WTC11 (cell line): ENCODE measurements around the gene PCDH19. TPM values are rescaled to one million over a fixed set of nuclear protein-coding genes. Genes with fewer than 3 reads are reported as not detected.

Experiments
- ATAC-seq: fragments of 200-7000 bp; cut with Tn5 transposase; 2 replicates; pipeline ENCODE4 v1.10.0; 2021; ENCODE audit warnings: mild to moderate bottlenecking, moderate library complexity
- CTCF ChIA-PET: fragments of 300-600 bp; sonication (Branson Sonifier 250); formaldehyde crosslinking; loops from one replicate; lab custom pipeline; 2021; ENCODE audit warnings: antibody characterized with exemption; lab: Charles Lee
- POLR2A ChIA-PET: fragments of 350-600 bp; sonication (Branson Sonifier 250); formaldehyde crosslinking; loops from one replicate; lab custom pipeline; 2021; ENCODE audit warnings: antibody characterized with exemption; lab: Charles Lee
- DNase-seq: peaks from one replicate; pipeline ENCODE4 v3.0.0; 2021; ENCODE audit warnings: low spot score
- H3K27ac Mint-ChIP-seq: 2 replicates; pipeline ENCODE4 v1.8.0; 2021; ENCODE audit warnings: mixed read lengths
- H3K27me3 Mint-ChIP-seq: 2 replicates; pipeline ENCODE4 v1.8.0; 2021; ENCODE audit warnings: low read depth, mild to moderate bottlenecking, moderate library complexity, mixed read lengths
- H3K36me3 Mint-ChIP-seq: 2 replicates; pipeline ENCODE4 v1.8.0; 2021; ENCODE audit warnings: mixed read lengths
- H3K4me1 Mint-ChIP-seq: 2 replicates; pipeline ENCODE4 v1.8.0; 2022; ENCODE audit warnings: mixed read lengths
- H3K4me3 Mint-ChIP-seq: 2 replicates; pipeline ENCODE4 v1.8.0; 2021; ENCODE audit warnings: mild to moderate bottlenecking, moderate library complexity, mixed read lengths
- H3K9me3 Mint-ChIP-seq: 2 replicates; pipeline ENCODE4 v1.8.0; 2021; ENCODE audit warnings: mixed read lengths
- ATF1 ChIP-seq: sonication (generic); formaldehyde crosslinking; IDR thresholded peaks from 2 replicates; pipeline ENCODE4 v1.8.1; 2023; ENCODE audit warnings: mild to moderate bottlenecking, moderate library complexity, missing genetic modification reagents
- FOXK1 ChIP-seq: sonication (generic); formaldehyde crosslinking; IDR thresholded peaks from 2 replicates; pipeline ENCODE4 v1.8.0; 2022; ENCODE audit warnings: mild to moderate bottlenecking, moderate library complexity, missing genetic modification reagents
- JAZF1 ChIP-seq: fragments of 250-450 bp; sonication (Bioruptor Pico); IDR thresholded peaks from 2 replicates; pipeline ENCODE4 v1.9.0; 2021; ENCODE audit warnings: moderate library complexity, mild to moderate bottlenecking, inconsistent platforms
- OVOL2 ChIP-seq: fragments of 250-450 bp; sonication (Bioruptor Pico); IDR thresholded peaks from 2 replicates; pipeline ENCODE4 v1.9.0; 2021; ENCODE audit warnings: mild to moderate bottlenecking, borderline replicate concordance
- RORB ChIP-seq: fragments of 250-450 bp; sonication (Bioruptor Pico); IDR thresholded peaks from 2 replicates; pipeline ENCODE4 v1.9.0; 2021; ENCODE audit warnings: mild to moderate bottlenecking
- SMAD3 ChIP-seq: sonication (generic); formaldehyde crosslinking; IDR thresholded peaks from 2 replicates; pipeline ENCODE4 v1.8.0; 2022; ENCODE audit warnings: missing genetic modification reagents, mild to moderate bottlenecking, borderline replicate concordance
- SMAD4 ChIP-seq: sonication (generic); formaldehyde crosslinking; IDR thresholded peaks from 2 replicates; pipeline ENCODE4 v1.8.0; 2022; ENCODE audit warnings: mild to moderate bottlenecking, missing genetic modification reagents
- ZNF219 ChIP-seq: sonication (generic); formaldehyde crosslinking; IDR thresholded peaks from 2 replicates; pipeline ENCODE4 v1.8.0; 2023; ENCODE audit warnings: missing genetic modification reagents, mild to moderate bottlenecking, borderline replicate concordance
- ZNF232 ChIP-seq: sonication (generic); formaldehyde crosslinking; IDR thresholded peaks from 2 replicates; pipeline ENCODE4 v1.8.0; 2022; ENCODE audit warnings: mild to moderate bottlenecking, missing genetic modification reagents
- ZNF416 ChIP-seq: fragments of 250-450 bp; sonication (Bioruptor Pico); IDR thresholded peaks from 2 replicates; pipeline ENCODE4 v1.9.0; 2021; ENCODE audit warnings: mild to moderate bottlenecking, inconsistent platforms
- total RNA-seq: library from RNA; stranded (reverse); gene quantifications from 3 replicates; pipeline ENCODE4 v1.2.3, GENCODE V29; 2021
- TF ChIP-seq, protein P1 (sequence below): fragments of 250-450 bp; sonication (Bioruptor Pico); IDR thresholded peaks from 2 replicates; pipeline ENCODE4 v1.9.0; 2021; ENCODE audit warnings: moderate library complexity, mild to moderate bottlenecking, inconsistent platforms, borderline replicate concordance
- TF ChIP-seq, protein P2 (sequence below): sonication (generic); formaldehyde crosslinking; IDR thresholded peaks from 2 replicates; pipeline ENCODE4 v1.8.1; 2022; ENCODE audit warnings: mild to moderate bottlenecking, moderate library complexity, missing genetic modification reagents
- TF ChIP-seq, protein P3 (sequence below): sonication (generic); formaldehyde crosslinking; conservative IDR thresholded peaks from 2 replicates; pipeline ENCODE4 v1.8.1; 2023; ENCODE audit warnings: mild to moderate bottlenecking, low read depth, missing genetic modification reagents, moderate library complexity
- TF ChIP-seq, protein P4 (sequence below): sonication (generic); formaldehyde crosslinking; conservative IDR thresholded peaks from 2 replicates; pipeline ENCODE4 v1.8.1; 2022; ENCODE audit warnings: mild to moderate bottlenecking, missing genetic modification reagents
- TF ChIP-seq, protein P5 (sequence below): sonication (generic); formaldehyde crosslinking; IDR thresholded peaks from 2 replicates; pipeline ENCODE4 v1.8.1; 2023; ENCODE audit warnings: mild to moderate bottlenecking, missing genetic modification reagents
- TF ChIP-seq, protein P6 (sequence below): sonication (generic); formaldehyde crosslinking; IDR thresholded peaks from 2 replicates; pipeline ENCODE4 v1.8.0; 2022; ENCODE audit warnings: mild to moderate bottlenecking, missing genetic modification reagents
- TF ChIP-seq, protein P7 (sequence below): sonication (generic); formaldehyde crosslinking; IDR thresholded peaks from 2 replicates; pipeline ENCODE4 v1.8.1; 2023; ENCODE audit warnings: mild to moderate bottlenecking, moderate library complexity, missing genetic modification reagents
- TF ChIP-seq, protein P8 (sequence below): sonication (generic); formaldehyde crosslinking; IDR thresholded peaks from 2 replicates; pipeline ENCODE4 v1.8.0; 2023; ENCODE audit warnings: mild to moderate bottlenecking, missing genetic modification reagents
- TF ChIP-seq, protein P9 (sequence below): sonication (generic); formaldehyde crosslinking; IDR thresholded peaks from 2 replicates; pipeline ENCODE4 v1.8.1; 2022; ENCODE audit warnings: missing genetic modification reagents, borderline replicate concordance
- TF ChIP-seq, protein P10 (sequence below): sonication (generic); formaldehyde crosslinking; IDR thresholded peaks from 2 replicates; pipeline ENCODE4 v1.8.1; 2023; ENCODE audit warnings: mild to moderate bottlenecking, missing genetic modification reagents

PCDH19 gene
- total RNA-seq, 1 experiment from 2014 or later, result 1.5 TPM

DNA sequence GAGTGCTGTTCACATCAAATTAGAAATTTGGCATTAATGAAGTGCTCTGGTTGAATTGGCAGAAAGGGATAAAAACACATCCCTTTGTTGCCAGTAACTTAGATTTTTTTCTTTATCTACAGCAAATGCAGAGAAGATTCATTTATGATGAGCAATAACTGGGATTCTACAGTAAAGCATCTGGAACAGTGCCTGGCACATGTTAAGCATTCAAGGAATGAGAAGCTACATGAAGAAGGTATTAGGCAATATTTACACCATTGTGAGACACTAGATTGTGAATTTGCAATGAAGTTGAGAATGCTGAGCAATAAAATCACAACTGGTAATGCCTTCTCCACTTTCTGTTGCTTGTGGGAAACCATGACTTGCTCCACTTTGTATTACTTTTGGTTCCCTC, 33.5 kb downstream of the PCDH19 start (continued):
- no peak for TF ChIP-seq JAZF1 (CRISPR knock-in tag)
- no peak for TF ChIP-seq FOXK1
- TF ChIP-seq ZNF232, result no peak
- TF ChIP-seq, protein P1, sequence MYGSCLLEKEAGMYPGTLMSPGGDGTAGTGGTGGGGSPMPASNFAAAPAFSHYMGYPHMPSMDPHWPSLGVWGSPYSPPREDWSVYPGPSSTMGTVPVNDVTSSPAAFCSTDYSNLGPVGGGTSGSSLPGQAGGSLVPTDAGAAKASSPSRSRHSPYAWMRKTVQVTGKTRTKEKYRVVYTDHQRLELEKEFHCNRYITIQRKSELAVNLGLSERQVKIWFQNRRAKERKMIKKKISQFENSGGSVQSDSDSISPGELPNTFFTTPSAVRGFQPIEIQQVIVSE (CRISPR knock-in tag), result no peak
- TF ChIP-seq, protein P2, sequence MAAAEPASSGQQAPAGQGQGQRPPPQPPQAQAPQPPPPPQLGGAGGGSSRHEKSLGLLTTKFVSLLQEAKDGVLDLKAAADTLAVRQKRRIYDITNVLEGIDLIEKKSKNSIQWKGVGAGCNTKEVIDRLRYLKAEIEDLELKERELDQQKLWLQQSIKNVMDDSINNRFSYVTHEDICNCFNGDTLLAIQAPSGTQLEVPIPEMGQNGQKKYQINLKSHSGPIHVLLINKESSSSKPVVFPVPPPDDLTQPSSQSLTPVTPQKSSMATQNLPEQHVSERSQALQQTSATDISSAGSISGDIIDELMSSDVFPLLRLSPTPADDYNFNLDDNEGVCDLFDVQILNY (CRISPR knock-in tag), result no peak

DNA sequence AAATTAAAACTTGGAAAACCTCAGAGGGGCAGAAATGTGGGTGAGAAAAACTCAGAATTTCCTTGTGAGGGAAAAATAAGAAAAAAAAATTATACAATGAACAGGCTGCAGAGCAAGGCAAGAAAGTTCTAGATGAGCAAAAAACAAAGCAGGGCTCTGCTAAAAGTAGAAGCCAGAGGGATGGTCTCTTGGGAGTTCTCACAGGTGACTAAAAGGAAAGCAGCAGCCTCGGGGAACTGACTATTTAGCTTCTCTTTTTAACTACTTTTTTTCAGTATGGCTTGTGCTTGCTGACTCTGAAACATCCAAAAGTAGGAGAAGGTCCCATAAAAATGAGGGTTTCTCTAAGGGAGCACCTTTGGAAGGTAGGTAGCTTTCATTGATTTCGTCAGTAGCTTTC, 36.4 kb downstream of the PCDH19 start:
- ChIA-PET POLR2A (no interaction called here), CTCF (no interaction called here)
- Mint-ChIP-seq H3K4me1 (no peaks in the 10 kb centered on the region), H3K27ac (no peak overlapping the region), H3K27me3 (no peaks in the 10 kb centered on the region; the same call in 1 of the 2 replicates), H3K4me3 (no peak overlapping the region), H3K36me3 (no peaks in the 10 kb centered on the region), H3K9me3 (no peaks in the 10 kb centered on the region)
- DNase-seq, result no peak
- no peak for ATAC-seq
- TF ChIP-seq, protein P3, sequence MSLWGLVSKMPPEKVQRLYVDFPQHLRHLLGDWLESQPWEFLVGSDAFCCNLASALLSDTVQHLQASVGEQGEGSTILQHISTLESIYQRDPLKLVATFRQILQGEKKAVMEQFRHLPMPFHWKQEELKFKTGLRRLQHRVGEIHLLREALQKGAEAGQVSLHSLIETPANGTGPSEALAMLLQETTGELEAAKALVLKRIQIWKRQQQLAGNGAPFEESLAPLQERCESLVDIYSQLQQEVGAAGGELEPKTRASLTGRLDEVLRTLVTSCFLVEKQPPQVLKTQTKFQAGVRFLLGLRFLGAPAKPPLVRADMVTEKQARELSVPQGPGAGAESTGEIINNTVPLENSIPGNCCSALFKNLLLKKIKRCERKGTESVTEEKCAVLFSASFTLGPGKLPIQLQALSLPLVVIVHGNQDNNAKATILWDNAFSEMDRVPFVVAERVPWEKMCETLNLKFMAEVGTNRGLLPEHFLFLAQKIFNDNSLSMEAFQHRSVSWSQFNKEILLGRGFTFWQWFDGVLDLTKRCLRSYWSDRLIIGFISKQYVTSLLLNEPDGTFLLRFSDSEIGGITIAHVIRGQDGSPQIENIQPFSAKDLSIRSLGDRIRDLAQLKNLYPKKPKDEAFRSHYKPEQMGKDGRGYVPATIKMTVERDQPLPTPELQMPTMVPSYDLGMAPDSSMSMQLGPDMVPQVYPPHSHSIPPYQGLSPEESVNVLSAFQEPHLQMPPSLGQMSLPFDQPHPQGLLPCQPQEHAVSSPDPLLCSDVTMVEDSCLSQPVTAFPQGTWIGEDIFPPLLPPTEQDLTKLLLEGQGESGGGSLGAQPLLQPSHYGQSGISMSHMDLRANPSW, result no peak
- TF ChIP-seq SMAD3 (CRISPR knock-in tag), result no peak
- TF ChIP-seq OVOL2, result no peak
- TF ChIP-seq, protein P4, sequence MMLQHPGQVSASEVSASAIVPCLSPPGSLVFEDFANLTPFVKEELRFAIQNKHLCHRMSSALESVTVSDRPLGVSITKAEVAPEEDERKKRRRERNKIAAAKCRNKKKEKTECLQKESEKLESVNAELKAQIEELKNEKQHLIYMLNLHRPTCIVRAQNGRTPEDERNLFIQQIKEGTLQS (CRISPR knock-in tag), result no peak
- TF ChIP-seq ZNF219 (CRISPR knock-in tag), result no peak
- TF ChIP-seq SMAD4 (CRISPR knock-in tag), result no peak
- TF ChIP-seq, protein P5, sequence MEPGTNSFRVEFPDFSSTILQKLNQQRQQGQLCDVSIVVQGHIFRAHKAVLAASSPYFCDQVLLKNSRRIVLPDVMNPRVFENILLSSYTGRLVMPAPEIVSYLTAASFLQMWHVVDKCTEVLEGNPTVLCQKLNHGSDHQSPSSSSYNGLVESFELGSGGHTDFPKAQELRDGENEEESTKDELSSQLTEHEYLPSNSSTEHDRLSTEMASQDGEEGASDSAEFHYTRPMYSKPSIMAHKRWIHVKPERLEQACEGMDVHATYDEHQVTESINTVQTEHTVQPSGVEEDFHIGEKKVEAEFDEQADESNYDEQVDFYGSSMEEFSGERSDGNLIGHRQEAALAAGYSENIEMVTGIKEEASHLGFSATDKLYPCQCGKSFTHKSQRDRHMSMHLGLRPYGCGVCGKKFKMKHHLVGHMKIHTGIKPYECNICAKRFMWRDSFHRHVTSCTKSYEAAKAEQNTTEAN, result no peak
- no peak for TF ChIP-seq ZNF416 (CRISPR knock-in tag)
- TF ChIP-seq, protein P6, sequence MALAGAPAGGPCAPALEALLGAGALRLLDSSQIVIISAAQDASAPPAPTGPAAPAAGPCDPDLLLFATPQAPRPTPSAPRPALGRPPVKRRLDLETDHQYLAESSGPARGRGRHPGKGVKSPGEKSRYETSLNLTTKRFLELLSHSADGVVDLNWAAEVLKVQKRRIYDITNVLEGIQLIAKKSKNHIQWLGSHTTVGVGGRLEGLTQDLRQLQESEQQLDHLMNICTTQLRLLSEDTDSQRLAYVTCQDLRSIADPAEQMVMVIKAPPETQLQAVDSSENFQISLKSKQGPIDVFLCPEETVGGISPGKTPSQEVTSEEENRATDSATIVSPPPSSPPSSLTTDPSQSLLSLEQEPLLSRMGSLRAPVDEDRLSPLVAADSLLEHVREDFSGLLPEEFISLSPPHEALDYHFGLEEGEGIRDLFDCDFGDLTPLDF (CRISPR knock-in tag), result no peak
- TF ChIP-seq, protein P7, sequence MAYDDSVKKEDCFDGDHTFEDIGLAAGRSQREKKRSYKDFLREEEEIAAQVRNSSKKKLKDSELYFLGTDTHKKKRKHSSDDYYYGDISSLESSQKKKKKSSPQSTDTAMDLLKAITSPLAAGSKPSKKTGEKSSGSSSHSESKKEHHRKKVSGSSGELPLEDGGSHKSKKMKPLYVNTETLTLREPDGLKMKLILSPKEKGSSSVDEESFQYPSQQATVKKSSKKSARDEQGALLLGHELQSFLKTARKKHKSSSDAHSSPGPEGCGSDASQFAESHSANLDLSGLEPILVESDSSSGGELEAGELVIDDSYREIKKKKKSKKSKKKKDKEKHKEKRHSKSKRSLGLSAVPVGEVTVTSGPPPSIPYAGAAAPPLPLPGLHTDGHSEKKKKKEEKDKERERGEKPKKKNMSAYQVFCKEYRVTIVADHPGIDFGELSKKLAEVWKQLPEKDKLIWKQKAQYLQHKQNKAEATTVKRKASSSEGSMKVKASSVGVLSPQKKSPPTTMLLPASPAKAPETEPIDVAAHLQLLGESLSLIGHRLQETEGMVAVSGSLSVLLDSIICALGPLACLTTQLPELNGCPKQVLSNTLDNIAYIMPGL (CRISPR knock-in tag), result no peak
- TF ChIP-seq, protein P8, sequence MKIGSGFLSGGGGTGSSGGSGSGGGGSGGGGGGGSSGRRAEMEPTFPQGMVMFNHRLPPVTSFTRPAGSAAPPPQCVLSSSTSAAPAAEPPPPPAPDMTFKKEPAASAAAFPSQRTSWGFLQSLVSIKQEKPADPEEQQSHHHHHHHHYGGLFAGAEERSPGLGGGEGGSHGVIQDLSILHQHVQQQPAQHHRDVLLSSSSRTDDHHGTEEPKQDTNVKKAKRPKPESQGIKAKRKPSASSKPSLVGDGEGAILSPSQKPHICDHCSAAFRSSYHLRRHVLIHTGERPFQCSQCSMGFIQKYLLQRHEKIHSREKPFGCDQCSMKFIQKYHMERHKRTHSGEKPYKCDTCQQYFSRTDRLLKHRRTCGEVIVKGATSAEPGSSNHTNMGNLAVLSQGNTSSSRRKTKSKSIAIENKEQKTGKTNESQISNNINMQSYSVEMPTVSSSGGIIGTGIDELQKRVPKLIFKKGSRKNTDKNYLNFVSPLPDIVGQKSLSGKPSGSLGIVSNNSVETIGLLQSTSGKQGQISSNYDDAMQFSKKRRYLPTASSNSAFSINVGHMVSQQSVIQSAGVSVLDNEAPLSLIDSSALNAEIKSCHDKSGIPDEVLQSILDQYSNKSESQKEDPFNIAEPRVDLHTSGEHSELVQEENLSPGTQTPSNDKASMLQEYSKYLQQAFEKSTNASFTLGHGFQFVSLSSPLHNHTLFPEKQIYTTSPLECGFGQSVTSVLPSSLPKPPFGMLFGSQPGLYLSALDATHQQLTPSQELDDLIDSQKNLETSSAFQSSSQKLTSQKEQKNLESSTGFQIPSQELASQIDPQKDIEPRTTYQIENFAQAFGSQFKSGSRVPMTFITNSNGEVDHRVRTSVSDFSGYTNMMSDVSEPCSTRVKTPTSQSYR (CRISPR knock-in tag), result no peak
- TF ChIP-seq, protein P9, sequence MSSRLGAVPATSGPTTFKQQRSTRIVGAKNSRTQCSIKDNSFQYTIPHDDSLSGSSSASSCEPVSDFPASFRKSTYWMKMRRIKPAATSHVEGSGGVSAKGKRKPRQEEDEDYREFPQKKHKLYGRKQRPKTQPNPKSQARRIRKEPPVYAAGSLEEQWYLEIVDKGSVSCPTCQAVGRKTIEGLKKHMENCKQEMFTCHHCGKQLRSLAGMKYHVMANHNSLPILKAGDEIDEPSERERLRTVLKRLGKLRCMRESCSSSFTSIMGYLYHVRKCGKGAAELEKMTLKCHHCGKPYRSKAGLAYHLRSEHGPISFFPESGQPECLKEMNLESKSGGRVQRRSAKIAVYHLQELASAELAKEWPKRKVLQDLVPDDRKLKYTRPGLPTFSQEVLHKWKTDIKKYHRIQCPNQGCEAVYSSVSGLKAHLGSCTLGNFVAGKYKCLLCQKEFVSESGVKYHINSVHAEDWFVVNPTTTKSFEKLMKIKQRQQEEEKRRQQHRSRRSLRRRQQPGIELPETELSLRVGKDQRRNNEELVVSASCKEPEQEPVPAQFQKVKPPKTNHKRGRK (CRISPR knock-in tag), result no peak
- TF ChIP-seq, protein P10, sequence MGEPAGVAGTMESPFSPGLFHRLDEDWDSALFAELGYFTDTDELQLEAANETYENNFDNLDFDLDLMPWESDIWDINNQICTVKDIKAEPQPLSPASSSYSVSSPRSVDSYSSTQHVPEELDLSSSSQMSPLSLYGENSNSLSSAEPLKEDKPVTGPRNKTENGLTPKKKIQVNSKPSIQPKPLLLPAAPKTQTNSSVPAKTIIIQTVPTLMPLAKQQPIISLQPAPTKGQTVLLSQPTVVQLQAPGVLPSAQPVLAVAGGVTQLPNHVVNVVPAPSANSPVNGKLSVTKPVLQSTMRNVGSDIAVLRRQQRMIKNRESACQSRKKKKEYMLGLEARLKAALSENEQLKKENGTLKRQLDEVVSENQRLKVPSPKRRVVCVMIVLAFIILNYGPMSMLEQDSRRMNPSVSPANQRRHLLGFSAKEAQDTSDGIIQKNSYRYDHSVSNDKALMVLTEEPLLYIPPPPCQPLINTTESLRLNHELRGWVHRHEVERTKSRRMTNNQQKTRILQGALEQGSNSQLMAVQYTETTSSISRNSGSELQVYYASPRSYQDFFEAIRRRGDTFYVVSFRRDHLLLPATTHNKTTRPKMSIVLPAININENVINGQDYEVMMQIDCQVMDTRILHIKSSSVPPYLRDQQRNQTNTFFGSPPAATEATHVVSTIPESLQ (CRISPR knock-in tag), result no peak
- no peak for TF ChIP-seq ATF1 (CRISPR knock-in tag)
- TF ChIP-seq RORB (CRISPR knock-in tag), result no peak
